ENCODE data around the gene NRG4.

DNA sequence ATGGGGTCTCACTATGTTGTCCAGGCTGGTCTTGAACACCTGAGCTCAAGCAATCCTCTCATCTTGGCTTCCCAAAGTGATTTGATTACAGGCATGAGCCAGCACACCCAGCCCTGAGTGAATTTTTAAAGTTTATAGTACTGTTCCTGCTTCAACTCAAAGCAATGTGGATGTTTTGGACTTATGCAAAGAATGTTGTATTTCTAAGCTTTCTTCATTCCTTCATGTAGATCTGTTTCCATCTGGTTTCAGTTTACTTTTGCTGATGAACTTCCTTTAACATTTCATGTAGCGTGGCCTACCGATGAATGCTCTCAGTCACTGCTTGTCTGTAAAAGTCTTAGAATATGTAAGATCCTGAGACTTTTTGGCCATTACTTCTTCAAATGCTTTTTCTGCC lies 23.2 kb downstream of the NRG4 start:
- TF ChIP-seq, protein P1, sequence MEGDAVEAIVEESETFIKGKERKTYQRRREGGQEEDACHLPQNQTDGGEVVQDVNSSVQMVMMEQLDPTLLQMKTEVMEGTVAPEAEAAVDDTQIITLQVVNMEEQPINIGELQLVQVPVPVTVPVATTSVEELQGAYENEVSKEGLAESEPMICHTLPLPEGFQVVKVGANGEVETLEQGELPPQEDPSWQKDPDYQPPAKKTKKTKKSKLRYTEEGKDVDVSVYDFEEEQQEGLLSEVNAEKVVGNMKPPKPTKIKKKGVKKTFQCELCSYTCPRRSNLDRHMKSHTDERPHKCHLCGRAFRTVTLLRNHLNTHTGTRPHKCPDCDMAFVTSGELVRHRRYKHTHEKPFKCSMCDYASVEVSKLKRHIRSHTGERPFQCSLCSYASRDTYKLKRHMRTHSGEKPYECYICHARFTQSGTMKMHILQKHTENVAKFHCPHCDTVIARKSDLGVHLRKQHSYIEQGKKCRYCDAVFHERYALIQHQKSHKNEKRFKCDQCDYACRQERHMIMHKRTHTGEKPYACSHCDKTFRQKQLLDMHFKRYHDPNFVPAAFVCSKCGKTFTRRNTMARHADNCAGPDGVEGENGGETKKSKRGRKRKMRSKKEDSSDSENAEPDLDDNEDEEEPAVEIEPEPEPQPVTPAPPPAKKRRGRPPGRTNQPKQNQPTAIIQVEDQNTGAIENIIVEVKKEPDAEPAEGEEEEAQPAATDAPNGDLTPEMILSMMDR (IDR thresholded peaks at IDR 0.05; ENCODE audit: low read depth, low read length, poor library complexity, severe bottlenecking): no peak
- no peak for TF ChIP-seq EZH2phosphoT487 (IDR thresholded peaks at IDR 0.05; ENCODE audit: borderline replicate concordance, low read length)
